Panc1 (cell line): ENCODE data around the gene TEX54. TPM values are rescaled to one million over a fixed set of nuclear protein-coding genes. Genes with fewer than 3 reads are reported as not detected.

Source experiments
- ATAC-seq: fragments of 200-7000 bp; cut with Tn5 transposase; 2 replicates; pipeline ENCODE4 v1.9.1; 2020; ENCODE audit warnings: mild to moderate bottlenecking, moderate library complexity
- BruUV-seq: library from RNA; stranded (reverse); fragments of 400-500 nt; replicated peaks from 2 replicates; lab custom pipeline; 2021; lab: Mats Ljungman, UMichigan
- CTCF ChIA-PET: fragments of 300-600 bp; sonication (Branson Sonifier 250); formaldehyde crosslinking; loops from one replicate; lab custom pipeline; 2022; ENCODE audit warnings: antibody characterized with exemption; lab: Charles Lee
- POLR2A ChIA-PET: fragments of 300-600 bp; sonication (Branson Sonifier 250); formaldehyde crosslinking; loops from one replicate; lab custom pipeline; 2022; ENCODE audit warnings: antibody characterized with exemption; lab: Charles Lee
- DNase-seq: peaks from one replicate; pipeline ENCODE4 v3.0.0-alpha.2; 2010; ENCODE audit warnings: low read depth, low spot score
- H3K27ac ChIP-seq: 2 replicates; pipeline ENCODE4 v1.5.1; 2011; ENCODE audit warnings: mild to moderate bottlenecking, low read length, inconsistent platforms
- H3K27me3 ChIP-seq: fragments of 200-500 bp; sonication (Bioruptor generic); 2 replicates; pipeline ENCODE4 v1.6.0; 2014; ENCODE audit warnings: low read length, inconsistent platforms; ENCODE audit not compliant: control insufficient read depth, insufficient read depth
- H3K36me3 ChIP-seq: fragments of 200-500 bp; sonication (Bioruptor generic); 2 replicates; pipeline ENCODE4 v1.5.1; 2014; ENCODE audit warnings: inconsistent platforms, mild to moderate bottlenecking, low read length, moderate library complexity; ENCODE audit not compliant: control insufficient read depth, insufficient read depth
- H3K4me1 ChIP-seq: 2 replicates; pipeline ENCODE4 v1.5.1; 2011; ENCODE audit warnings: inconsistent platforms, mild to moderate bottlenecking, low read length, moderate library complexity; ENCODE audit not compliant: control insufficient read depth, insufficient read depth
- H3K4me3 ChIP-seq, 2 experiments: 2 replicates each; pipeline ENCODE4 v1.5.1; 2011 to 2012; ENCODE audit warnings: low read depth in 2 of 2, low read length in 2 of 2, mild to moderate bottlenecking in 2 of 2, inconsistent platforms in 1 of 2, moderate library complexity in 1 of 2
- H3K9me3 ChIP-seq: fragments of 200-500 bp; sonication (Bioruptor generic); 2 replicates; pipeline ENCODE4 v1.5.1; 2014; ENCODE audit warnings: low read depth, mild to moderate bottlenecking, inconsistent platforms, low read length, moderate library complexity; ENCODE audit not compliant: control insufficient read depth, insufficient read depth
- POLR2AphosphoS5 ChIP-seq: IDR thresholded peaks from 2 replicates; pipeline ENCODE4 v1.6.1; 2012; ENCODE audit warnings: mild to moderate bottlenecking, low read depth, low read length, moderate library complexity
- REST ChIP-seq, 2 experiments: IDR thresholded peaks; 2 replicates each; pipeline ENCODE4 v1.6.1; 2011 to 2012; ENCODE audit warnings: low read depth in 2 of 2, control low read depth in 1 of 2, low read length in 1 of 2, mild to moderate bottlenecking in 1 of 2, moderate library complexity in 1 of 2; ENCODE audit not compliant: insufficient read depth in 1 of 2
- SIN3A ChIP-seq: IDR thresholded peaks from 2 replicates; pipeline ENCODE4 v1.6.1; 2012; ENCODE audit warnings: low read depth, mild to moderate bottlenecking, low read length, moderate library complexity, borderline replicate concordance; ENCODE audit not compliant: insufficient read depth
- TCF7L2 ChIP-seq: IDR thresholded peaks from 2 replicates; pipeline ENCODE4 v1.6.1; 2011; ENCODE audit warnings: mild to moderate bottlenecking, low read depth, low read length, inconsistent platforms
- in situ Hi-C: cut with HindIII; loops from 2 replicates; pipeline ENCODE4 v1.10.0; 2016; ENCODE audit warnings: low sequenced_read_pairs, low pct_unique_long_range_greater_than_20kb
- intact Hi-C: fragments of 100-400 bp; cut with micrococcal nuclease; formaldehyde crosslinking; loops from one replicate; pipeline ENCODE4 v1.10.0; 2022; ENCODE audit not compliant: unreplicated experiment
- total RNA-seq: library from RNA; stranded (reverse); gene quantifications from one replicate; pipeline ENCODE4 v1.2.1, GENCODE V29; 2021; ENCODE audit not compliant: unreplicated experiment
- TF ChIP-seq, protein P1 (sequence below): fragments of 450-650 bp; IDR thresholded peaks from 2 replicates; pipeline ENCODE4 v1.5.1; 2017; ENCODE audit warnings: mild to moderate bottlenecking

The TEX54 gene
- total RNA-seq, 1 experiment from 2014 or later = not detected

DNA sequence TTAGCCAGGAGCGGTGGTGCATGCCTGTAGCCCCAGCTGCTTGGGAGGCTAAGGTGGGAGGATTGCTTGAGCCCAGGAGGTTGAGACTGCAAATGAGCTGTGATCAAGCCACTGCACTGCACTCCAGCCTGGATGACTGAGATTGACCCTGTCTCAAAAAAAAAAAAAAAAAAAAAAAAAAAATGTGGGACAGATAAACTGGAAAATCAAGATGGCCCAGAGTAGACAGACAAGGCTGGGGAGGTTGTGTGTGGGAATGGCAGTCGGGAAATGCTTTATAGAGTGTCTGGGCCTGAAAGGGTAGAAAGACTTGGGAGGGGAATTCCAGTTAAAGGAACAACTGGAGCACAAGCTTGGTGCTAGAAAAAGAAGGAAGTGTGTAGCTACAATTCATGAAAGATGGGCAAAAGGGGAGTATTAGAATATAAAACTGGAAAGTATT, 24.9 kb upstream of the TEX54 start:
- H3K9me3 ChIP-seq = no peaks in the 10 kb centered on the region
- CTCF ChIA-PET = no interaction called here
- TF ChIP-seq, protein P1, sequence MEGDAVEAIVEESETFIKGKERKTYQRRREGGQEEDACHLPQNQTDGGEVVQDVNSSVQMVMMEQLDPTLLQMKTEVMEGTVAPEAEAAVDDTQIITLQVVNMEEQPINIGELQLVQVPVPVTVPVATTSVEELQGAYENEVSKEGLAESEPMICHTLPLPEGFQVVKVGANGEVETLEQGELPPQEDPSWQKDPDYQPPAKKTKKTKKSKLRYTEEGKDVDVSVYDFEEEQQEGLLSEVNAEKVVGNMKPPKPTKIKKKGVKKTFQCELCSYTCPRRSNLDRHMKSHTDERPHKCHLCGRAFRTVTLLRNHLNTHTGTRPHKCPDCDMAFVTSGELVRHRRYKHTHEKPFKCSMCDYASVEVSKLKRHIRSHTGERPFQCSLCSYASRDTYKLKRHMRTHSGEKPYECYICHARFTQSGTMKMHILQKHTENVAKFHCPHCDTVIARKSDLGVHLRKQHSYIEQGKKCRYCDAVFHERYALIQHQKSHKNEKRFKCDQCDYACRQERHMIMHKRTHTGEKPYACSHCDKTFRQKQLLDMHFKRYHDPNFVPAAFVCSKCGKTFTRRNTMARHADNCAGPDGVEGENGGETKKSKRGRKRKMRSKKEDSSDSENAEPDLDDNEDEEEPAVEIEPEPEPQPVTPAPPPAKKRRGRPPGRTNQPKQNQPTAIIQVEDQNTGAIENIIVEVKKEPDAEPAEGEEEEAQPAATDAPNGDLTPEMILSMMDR = no peak
- TF ChIP-seq REST (IDR thresholded peaks at IDR 0.05; ENCODE audit: insufficient read depth in 1 of 2, low read depth in 2 of 2, low read length in 1 of 2) = no peak
- no peak for TF ChIP-seq TCF7L2
- TF ChIP-seq POLR2AphosphoS5 = no peak
- TF ChIP-seq SIN3A = no peak
- peaks cover 32% of the 10 kb centered on the region for H3K4me1 ChIP-seq
- H3K27ac ChIP-seq = peak overlapping the region; percentile 99
- ATAC-seq (no peak), DNase-seq (no peak)
- in situ Hi-C loops (no loop called here), intact Hi-C loops (no loop called here)
- peak overlapping the region; percentile 71 to 99 for H3K4me3 ChIP-seq
- POLR2A ChIA-PET = interaction anchor here (0.7 to 0.9 kb wide), 2 partner anchors 16 to 31 kb away, joined by 4 to 23 read pairs; no protein-coding TSS in a partner anchor
- no peaks in the 10 kb centered on the region for H3K27me3 ChIP-seq
- H3K36me3 ChIP-seq = peaks cover 27% of the 10 kb centered on the region
- BruUV-seq = no TSS peak

- TF ChIP-seq REST (IDR thresholded peaks at IDR 0.05; ENCODE audit: insufficient read depth in 1 of 2, low read depth in 2 of 2, low read length in 1 of 2) (no peak), POLR2AphosphoS5 (no peak), SIN3A (no peak), TCF7L2 (no peak; the same call in 1 of the 2 replicates)
- TF ChIP-seq, protein P1 = no peak
- in situ Hi-C loops = no loop called here
- Histone ChIP-seq H3K27me3 (no peaks in the 10 kb centered on the region), H3K4me1 (peaks cover 40% of the 10 kb centered on the region), H3K9me3 (no peaks in the 10 kb centered on the region), H3K4me3 (peak overlapping the region; percentile 71 to 99), H3K27ac (peak overlapping the region; percentile 99), H3K36me3 (peaks cover 31% of the 10 kb centered on the region)
- intact Hi-C loops = no loop called here
- ChIA-PET POLR2A (interaction anchor here (0.5 to 3.0 kb wide), 7 partner anchors 10 to 902 kb away, joined by 3 to 23 read pairs (median 8); no protein-coding TSS in a partner anchor), CTCF (interaction anchor here (0.7 to 1.1 kb wide), 3 partner anchors 15 to 32 kb away, joined by 3 read pairs; no protein-coding TSS in a partner anchor)
- DNase-seq = no peak
- TSS peak; percentile 95 for BruUV-seq
- ATAC-seq = no peak
Observed at GRCh38 chr11:62856333-62856895, 23.8 kb upstream of the TEX54 start.
